Endothelial cell of umbilical vein (primary cell): ENCODE measurements around the gene LNX2. TPM values are rescaled to one million over a fixed set of nuclear protein-coding genes. Genes with fewer than 3 reads are reported as not detected.

Source experiments
- BruUV-seq: library from RNA; stranded (reverse); fragments of 400-500 nt; replicated peaks from 2 replicates; lab custom pipeline; 2021; lab: Mats Ljungman, UMichigan
- CTCF ChIA-PET: fragments of 300-600, 350-600 bp; sonication (Branson Sonifier 250); formaldehyde crosslinking; loops from one replicate; lab custom pipeline; 2021; ENCODE audit warnings: antibody characterized with exemption, inconsistent platforms; lab: Charles Lee
- POLR2A ChIA-PET: fragments of 300-600, 350-600 bp; sonication (Branson Sonifier 250); formaldehyde crosslinking; loops from one replicate; lab custom pipeline; 2021; ENCODE audit warnings: antibody characterized with exemption, inconsistent platforms; lab: Charles Lee
- DNase-seq: peaks from one replicate; pipeline ENCODE4 v3.0.0-alpha.2; 2011; ENCODE audit warnings: low read depth, low spot score
- FAIRE-seq: peaks from 2 replicates; lab custom pipeline; 2011; peaks lifted over from hg19 to GRCh38; lab: Jason Lieb, UNC
- H2AFZ ChIP-seq: 2 replicates; pipeline ENCODE4 v1.6.0; 2012; ENCODE audit warnings: low read depth, low read length, control low read depth, inconsistent platforms
- H3K27ac ChIP-seq: 2 replicates; pipeline ENCODE4 v1.5.1; 2011; ENCODE audit warnings: low read depth, mild to moderate bottlenecking, control low read depth, low read length, moderate library complexity; ENCODE audit not compliant: insufficient read depth
- H3K27me3 ChIP-seq, 2 experiments: 2 replicates each; pipeline versions ENCODE4 v1.6.0 to v1.6.1; 2011; ENCODE audit warnings: low read length in 2 of 2, mixed read lengths in 1 of 2; ENCODE audit not compliant: control insufficient read depth in 2 of 2, insufficient read depth in 2 of 2
- H3K36me3 ChIP-seq, 2 experiments: 2 replicates in 1 of 2; 3 replicates in 1 of 2; pipeline ENCODE4 v1.5.1; 2011; ENCODE audit warnings: low read length in 2 of 2, mild to moderate bottlenecking in 1 of 2, moderate library complexity in 1 of 2; ENCODE audit not compliant: control insufficient read depth in 2 of 2, insufficient read depth in 2 of 2; ENCODE audit errors: extremely low read depth in 1 of 2
- H3K4me1 ChIP-seq: 3 replicates; pipeline ENCODE4 v1.5.1; 2011; ENCODE audit warnings: mild to moderate bottlenecking, low read length; ENCODE audit not compliant: control insufficient read depth, insufficient read depth; ENCODE audit errors: extremely low read depth
- H3K4me2 ChIP-seq: 2 replicates; pipeline ENCODE4 v1.6.1; 2011; ENCODE audit warnings: low read length, control low read depth, mixed read lengths; ENCODE audit not compliant: insufficient read depth
- H3K4me3 ChIP-seq, 3 experiments: fragments of 200-600 bp in 1 of 3; sonication (generic), shearing (Covaris generic) in 1 of 3; replicated peaks in 1 of 3; 2 replicates each; pipeline ENCODE4 v1.5.1; 2011 to 2016; ENCODE audit warnings: control low read depth in 3 of 3, low read length in 3 of 3, mild to moderate bottlenecking in 2 of 3, inconsistent platforms in 1 of 3, low read depth in 1 of 3, moderate library complexity in 1 of 3; ENCODE audit not compliant: insufficient read depth in 1 of 3
- H3K79me2 ChIP-seq: 2 replicates; pipeline ENCODE4 v1.6.0; 2012; ENCODE audit warnings: low read length, inconsistent platforms; ENCODE audit not compliant: control insufficient read depth, insufficient read depth
- H3K9ac ChIP-seq: replicated peaks from 2 replicates; pipeline ENCODE3; 2011; ENCODE audit warnings: low read length, control low read depth; ENCODE audit not compliant: insufficient read depth; ENCODE audit errors: extremely low read depth
- H3K9me1 ChIP-seq: replicated peaks from 3 replicates; pipeline ENCODE4 v1.6.0; 2011; ENCODE audit warnings: mild to moderate bottlenecking, low read length; ENCODE audit not compliant: control insufficient read depth, insufficient read depth; ENCODE audit errors: extremely low read depth
- H3K9me3 ChIP-seq: replicated peaks from 2 replicates; pipeline ENCODE4 v1.5.1; 2012; ENCODE audit warnings: low read length, inconsistent platforms; ENCODE audit not compliant: control insufficient read depth, insufficient read depth
- H4K20me1 ChIP-seq: replicated peaks from 2 replicates; pipeline ENCODE3; 2011; ENCODE audit warnings: mild to moderate bottlenecking, low read length; ENCODE audit not compliant: control insufficient read depth, insufficient read depth; ENCODE audit errors: extremely low read depth
- CTCF ChIP-seq, 2 donors: IDR thresholded peaks; 1 replicate in 1 of 2; 2 replicates in 1 of 2; pipeline ENCODE4 v1.5.1; 2011; ENCODE audit warnings: low read length in 2 of 2, mild to moderate bottlenecking in 2 of 2, moderate library complexity in 2 of 2, control low read depth in 1 of 2, inconsistent platforms in 1 of 2, low read depth in 1 of 2; ENCODE audit not compliant: insufficient read depth in 1 of 2; ENCODE audit errors: extremely low read depth in 1 of 2
- EZH2 ChIP-seq: IDR thresholded peaks from 2 replicates; pipeline ENCODE4 v1.6.1; 2012; ENCODE audit warnings: borderline replicate concordance, low read depth, mild to moderate bottlenecking, moderate library complexity, low read length, inconsistent platforms; ENCODE audit not compliant: severe bottlenecking
- FOS ChIP-seq: IDR thresholded peaks from 2 replicates; pipeline ENCODE4 v1.6.1; 2011; ENCODE audit warnings: mild to moderate bottlenecking, low read length, moderate library complexity, borderline replicate concordance; ENCODE audit not compliant: insufficient read depth
- GATA2 ChIP-seq: IDR thresholded peaks from 2 replicates; pipeline ENCODE4 v1.7.0; 2011; ENCODE audit warnings: low read depth, mild to moderate bottlenecking, moderate library complexity, mixed read lengths, low read length; ENCODE audit not compliant: insufficient read length, insufficient read depth
- JUN ChIP-seq: IDR thresholded peaks from 2 replicates; pipeline ENCODE4 v1.6.1; 2011; ENCODE audit warnings: borderline replicate concordance, low read depth; ENCODE audit not compliant: insufficient read length, insufficient read depth
- MYC ChIP-seq: IDR thresholded peaks from one replicate; pipeline ENCODE4 v1.6.1; 2011; ENCODE audit warnings: mild to moderate bottlenecking, low read depth, low read length
- POLR2A ChIP-seq: IDR thresholded peaks from 2 replicates; pipeline ENCODE4 v1.6.1; 2012; ENCODE audit warnings: low read depth, mild to moderate bottlenecking, control low read depth, low read length
- POLR2AphosphoS5 ChIP-seq: IDR thresholded peaks from 2 replicates; pipeline ENCODE4 v1.6.1; 2012; ENCODE audit warnings: low read depth, mild to moderate bottlenecking, control low read depth, low read length, moderate library complexity; ENCODE audit not compliant: insufficient read depth
- dilution Hi-C: fragments of 300-500 bp; cut with MboI; formaldehyde crosslinking; loops from one replicate; pipeline ENCODE4 v1.15.0; 2019; ENCODE audit warnings: low sequenced_read_pairs; ENCODE audit not compliant: extremely low pct_ligation_motif_present
- intact Hi-C: fragments of 100-400 bp; cut with micrococcal nuclease; formaldehyde crosslinking; loops from one replicate; pipeline ENCODE4 v1.10.0; 2022
- polyA plus RNA-seq, 4 experiments: library from polyadenylated mRNA; depleted of rRNA in 3 of 4; stranded (reverse) in 3 of 4; unstranded in 1 of 4; fragments of >200 nt; gene quantifications; 2 replicates each; pipeline versions ENCODE4 v1.2.1 to v1.2.3, GENCODE V29; 2011 to 2012; ENCODE audit warnings: missing spikeins in 1 of 4
- total RNA-seq: library from RNA; stranded (reverse); gene quantifications from 2 replicates; pipeline ENCODE4 v1.2.3, GENCODE V29; 2021
- TF ChIP-seq, protein P1 (sequence below): IDR thresholded peaks from 2 replicates; pipeline ENCODE4 v1.6.1; 2011; ENCODE audit not compliant: insufficient read depth, insufficient read length

Gene LNX2
- total and polyA plus RNA-seq, 2 donors (not counting 3 experiments of a cell fraction or from before 2014, with no cell fraction given): 7.0 to 9.1 TPM

GRCh38 chr13:27627380-27627779, 7.1 kb upstream of the LNX2 start:
- BruUV-seq: no TSS peak
- CTCF ChIA-PET: interaction anchor here (0.7 kb wide), 1 partner anchor 11 kb away, joined by 3 read pairs; no protein-coding TSS in a partner anchor
- peaks cover 60% of the 10 kb centered on the region for H3K79me2 ChIP-seq

More at GRCh38 chr13:27627380-27627779, 7.1 kb upstream of the LNX2 start:
- Histone ChIP-seq H3K4me1 (no peaks in the 10 kb centered on the region), H3K4me3 (no peak overlapping the region), H3K4me2 (no peak overlapping the region), H3K9ac (no peak overlapping the region), H4K20me1 (no peaks in the 10 kb centered on the region), H2AFZ (no peak overlapping the region), H3K9me1 (no peaks in the 10 kb centered on the region), H3K9me3 (no peaks in the 10 kb centered on the region), H3K27me3 (no peaks in the 10 kb centered on the region), H3K27ac (no peak overlapping the region), H3K36me3 (peaks cover 2 to 4% of the 10 kb centered on the region in 2 experiments)
- no peak for DNase-seq
- POLR2A ChIA-PET: interaction anchor here (0.7 kb wide), 1 partner anchor 11 kb away, joined by 3 read pairs; no protein-coding TSS in a partner anchor
- intact Hi-C loops (loop anchor here (10.0 kb wide), 1 partner anchor 167 kb away; the partner anchor contains the start of gene GSX1), dilution Hi-C loops (no loop called here)
- FAIRE-seq: no peak
- TF ChIP-seq POLR2AphosphoS5: no peak
- TF ChIP-seq JUN: no peak
- TF ChIP-seq CTCF (IDR thresholded peaks at IDR 0.05; ENCODE audit: extremely low read depth in 1 of 2, insufficient read depth in 1 of 2, low read depth in 1 of 2, low read length in 2 of 2): no peak
- TF ChIP-seq, protein P1, sequence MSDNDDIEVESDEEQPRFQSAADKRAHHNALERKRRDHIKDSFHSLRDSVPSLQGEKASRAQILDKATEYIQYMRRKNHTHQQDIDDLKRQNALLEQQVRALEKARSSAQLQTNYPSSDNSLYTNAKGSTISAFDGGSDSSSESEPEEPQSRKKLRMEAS: no peak
- no peak for TF ChIP-seq FOS
- no peak for TF ChIP-seq MYC
- TF ChIP-seq EZH2: no peak
- TF ChIP-seq GATA2: no peak
- no peak for TF ChIP-seq POLR2A
